Liver (tissue), 3 donors: Measurements from ENCODE around the gene ANKDD1B.
"Not testable (repeated sequence)": the region's sequence is repeated elsewhere in the genome, so short reads cannot be mapped to it uniquely, and the experiment has no call there.

Source experiments
- GABPA ChIP-seq, 2 donors: IDR thresholded peaks in 1 of 2; conservative IDR thresholded peaks in 1 of 2; 2 replicates each; pipeline ENCODE4 v1.6.1; 2016; ENCODE audit warnings: antibody characterized with exemption in 2 of 2, mild to moderate bottlenecking in 1 of 2, moderate library complexity in 1 of 2
- JUND ChIP-seq, 2 donors: IDR thresholded peaks; 2 replicates each; pipeline ENCODE4 v1.6.1; 2016; ENCODE audit warnings: antibody characterized with exemption in 2 of 2
- RAD21 ChIP-seq, 2 donors: IDR thresholded peaks; 2 replicates each; pipeline ENCODE4 v1.6.1; 2016; ENCODE audit warnings: antibody characterized with exemption in 2 of 2, mild to moderate bottlenecking in 2 of 2
- SP1 ChIP-seq: IDR thresholded peaks from 2 replicates; pipeline ENCODE4 v1.6.1; 2018; ENCODE audit warnings: antibody characterized with exemption, mild to moderate bottlenecking
- TAF1 ChIP-seq: conservative IDR thresholded peaks from 2 replicates; pipeline ENCODE4 v1.6.1; 2016; ENCODE audit warnings: antibody characterized with exemption, mild to moderate bottlenecking
- YY1 ChIP-seq: IDR thresholded peaks from 2 replicates; pipeline ENCODE4 v1.6.1; 2016; ENCODE audit warnings: antibody characterized with exemption, mild to moderate bottlenecking
- TF ChIP-seq, protein P1 (sequence below): fragments of 150-350 bp; IDR thresholded peaks from 2 replicates; pipeline ENCODE4 v1.5.1; 2017; ENCODE audit warnings: improper control_type of control experiment, low read depth, low read length; ENCODE audit not compliant: missing input control
- TF ChIP-seq, protein P2 (sequence below): IDR thresholded peaks from 2 replicates; pipeline ENCODE4 v1.6.1; 2016; ENCODE audit warnings: antibody characterized with exemption
- TF ChIP-seq, protein P3 (sequence below): IDR thresholded peaks from 2 replicates; pipeline ENCODE4 v1.6.1; 2016; ENCODE audit warnings: antibody characterized with exemption, mild to moderate bottlenecking
- donor health status: healthy.
- donor health status: healthy.

DNA sequence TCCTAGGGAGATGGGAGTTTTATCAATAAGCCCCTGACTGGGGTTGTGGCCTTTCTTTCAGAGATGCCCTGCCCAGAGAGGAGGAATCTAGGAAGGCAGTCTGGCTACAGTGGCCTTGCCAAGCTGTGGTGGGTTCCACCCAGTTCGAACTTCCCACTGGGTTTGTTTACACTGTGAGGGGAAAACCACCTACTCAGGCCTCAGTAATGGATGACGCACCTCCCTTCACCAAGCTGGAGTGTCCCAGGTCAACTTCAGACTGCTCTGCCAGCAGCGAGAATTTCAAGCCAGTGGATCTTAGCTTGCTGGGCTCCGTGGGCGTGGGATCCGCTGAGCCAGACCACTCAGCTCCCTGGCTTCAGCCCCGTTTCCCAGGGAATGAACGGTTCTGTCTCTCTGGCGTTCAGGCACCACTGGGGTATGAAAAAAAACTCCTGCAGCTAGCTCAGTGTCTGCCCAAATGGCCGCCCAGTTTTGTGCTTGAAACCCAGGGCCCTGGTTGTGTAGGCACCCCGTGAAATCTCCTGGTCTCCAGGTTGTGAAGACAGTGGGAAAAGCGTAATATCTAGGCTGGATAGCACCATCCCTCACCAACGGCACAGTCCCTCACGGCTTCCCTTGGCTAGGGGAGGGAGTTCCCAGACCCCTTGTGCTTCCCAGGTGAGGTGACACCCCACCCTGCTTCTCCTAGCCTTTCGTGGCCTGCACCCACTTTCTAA, 45.1 kb upstream of the ANKDD1B start:
- not testable (repeated sequence) for TF ChIP-seq YY1; JUND (IDR thresholded peaks at IDR 0.05); TAF1; GABPA (IDR thresholded peaks at IDR 0.05 in 1 of 2, conservative IDR thresholded peaks at IDR 0.05 in 1 of 2); RAD21 (IDR thresholded peaks at IDR 0.05); SP1
- TF ChIP-seq, protein P1, sequence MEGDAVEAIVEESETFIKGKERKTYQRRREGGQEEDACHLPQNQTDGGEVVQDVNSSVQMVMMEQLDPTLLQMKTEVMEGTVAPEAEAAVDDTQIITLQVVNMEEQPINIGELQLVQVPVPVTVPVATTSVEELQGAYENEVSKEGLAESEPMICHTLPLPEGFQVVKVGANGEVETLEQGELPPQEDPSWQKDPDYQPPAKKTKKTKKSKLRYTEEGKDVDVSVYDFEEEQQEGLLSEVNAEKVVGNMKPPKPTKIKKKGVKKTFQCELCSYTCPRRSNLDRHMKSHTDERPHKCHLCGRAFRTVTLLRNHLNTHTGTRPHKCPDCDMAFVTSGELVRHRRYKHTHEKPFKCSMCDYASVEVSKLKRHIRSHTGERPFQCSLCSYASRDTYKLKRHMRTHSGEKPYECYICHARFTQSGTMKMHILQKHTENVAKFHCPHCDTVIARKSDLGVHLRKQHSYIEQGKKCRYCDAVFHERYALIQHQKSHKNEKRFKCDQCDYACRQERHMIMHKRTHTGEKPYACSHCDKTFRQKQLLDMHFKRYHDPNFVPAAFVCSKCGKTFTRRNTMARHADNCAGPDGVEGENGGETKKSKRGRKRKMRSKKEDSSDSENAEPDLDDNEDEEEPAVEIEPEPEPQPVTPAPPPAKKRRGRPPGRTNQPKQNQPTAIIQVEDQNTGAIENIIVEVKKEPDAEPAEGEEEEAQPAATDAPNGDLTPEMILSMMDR = not testable (repeated sequence)
- TF ChIP-seq, protein P2, sequence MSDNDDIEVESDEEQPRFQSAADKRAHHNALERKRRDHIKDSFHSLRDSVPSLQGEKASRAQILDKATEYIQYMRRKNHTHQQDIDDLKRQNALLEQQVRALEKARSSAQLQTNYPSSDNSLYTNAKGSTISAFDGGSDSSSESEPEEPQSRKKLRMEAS = not testable (repeated sequence)
- TF ChIP-seq, protein P3, sequence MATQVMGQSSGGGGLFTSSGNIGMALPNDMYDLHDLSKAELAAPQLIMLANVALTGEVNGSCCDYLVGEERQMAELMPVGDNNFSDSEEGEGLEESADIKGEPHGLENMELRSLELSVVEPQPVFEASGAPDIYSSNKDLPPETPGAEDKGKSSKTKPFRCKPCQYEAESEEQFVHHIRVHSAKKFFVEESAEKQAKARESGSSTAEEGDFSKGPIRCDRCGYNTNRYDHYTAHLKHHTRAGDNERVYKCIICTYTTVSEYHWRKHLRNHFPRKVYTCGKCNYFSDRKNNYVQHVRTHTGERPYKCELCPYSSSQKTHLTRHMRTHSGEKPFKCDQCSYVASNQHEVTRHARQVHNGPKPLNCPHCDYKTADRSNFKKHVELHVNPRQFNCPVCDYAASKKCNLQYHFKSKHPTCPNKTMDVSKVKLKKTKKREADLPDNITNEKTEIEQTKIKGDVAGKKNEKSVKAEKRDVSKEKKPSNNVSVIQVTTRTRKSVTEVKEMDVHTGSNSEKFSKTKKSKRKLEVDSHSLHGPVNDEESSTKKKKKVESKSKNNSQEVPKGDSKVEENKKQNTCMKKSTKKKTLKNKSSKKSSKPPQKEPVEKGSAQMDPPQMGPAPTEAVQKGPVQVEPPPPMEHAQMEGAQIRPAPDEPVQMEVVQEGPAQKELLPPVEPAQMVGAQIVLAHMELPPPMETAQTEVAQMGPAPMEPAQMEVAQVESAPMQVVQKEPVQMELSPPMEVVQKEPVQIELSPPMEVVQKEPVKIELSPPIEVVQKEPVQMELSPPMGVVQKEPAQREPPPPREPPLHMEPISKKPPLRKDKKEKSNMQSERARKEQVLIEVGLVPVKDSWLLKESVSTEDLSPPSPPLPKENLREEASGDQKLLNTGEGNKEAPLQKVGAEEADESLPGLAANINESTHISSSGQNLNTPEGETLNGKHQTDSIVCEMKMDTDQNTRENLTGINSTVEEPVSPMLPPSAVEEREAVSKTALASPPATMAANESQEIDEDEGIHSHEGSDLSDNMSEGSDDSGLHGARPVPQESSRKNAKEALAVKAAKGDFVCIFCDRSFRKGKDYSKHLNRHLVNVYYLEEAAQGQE = not testable (repeated sequence)
